OCI-LY7 (cell line): Measurements from ENCODE around the gene DUOXA2.

Experiments used
- CTCF ChIP-seq: fragments of 200-600 bp; sonication (generic); conservative IDR thresholded peaks from 2 replicates; pipeline ENCODE4 v1.5.1; 2014; ENCODE audit warnings: mild to moderate bottlenecking, antibody characterized with exemption, low read length, moderate library complexity, mixed read lengths
- EZH2phosphoT487 ChIP-seq: fragments of 200-600 bp; sonication (generic); IDR thresholded peaks from 2 replicates; pipeline ENCODE4 v1.6.1; 2018; ENCODE audit warnings: low read depth, borderline replicate concordance, mild to moderate bottlenecking, mixed run types, antibody characterized with exemption, low read length, moderate library complexity, mixed read lengths

GRCh38 chr15:45150481-45150880 lies 36.4 kb downstream of the DUOXA2 start:
- TF ChIP-seq CTCF, result no peak
- TF ChIP-seq EZH2phosphoT487, result no peak
